Renal cortex interstitium (tissue), 11 donors: ENCODE data around the gene NMUR1. TPM values are rescaled to one million over a fixed set of nuclear protein-coding genes. Genes with fewer than 3 reads are reported as not detected.

Experiments
- DNase-seq, 11 donors: peaks; one replicate each; pipeline ENCODE4 v3.0.0-alpha.2; 2013; ENCODE audit warnings: low read depth in 9 of 11, low spot score in 4 of 11; ENCODE audit errors: extremely low read depth in 1 of 11
- polyA plus RNA-seq, 3 donors: library from polyadenylated mRNA; unstranded; fragments of 120-200 nt; gene quantifications; one replicate each; pipeline ENCODE4 v1.2.1, GENCODE V29; 2013; ENCODE audit not compliant: insufficient read length in 3 of 3

Gene NMUR1
- polyA plus RNA-seq, 3 donors = 0.42 to 1.0 (median 0.62) TPM

GRCh38 chr2:231503766-231504165, 26.5 kb downstream of the NMUR1 start:
- DNase-seq = no peak

GRCh38 chr2:231502596-231502995, 27.6 kb downstream of the NMUR1 start:
- no peak for DNase-seq

- DNase-seq = no peak
Measured at GRCh38 chr2:231497651-231498050, 32.6 kb downstream of the NMUR1 start.

- DNase-seq = no peak
Measured at GRCh38 chr2:231494669-231495068, 35.6 kb downstream of the NMUR1 start.

- no peak for DNase-seq
Measured at GRCh38 chr2:231490801-231491200, 39.4 kb downstream of the NMUR1 start.

GRCh38 chr2:231489990-231490389, 40.3 kb downstream of the NMUR1 start:
- DNase-seq = no peak

GRCh38 chr2:231488331-231488730, 41.9 kb downstream of the NMUR1 start:
- no peak for DNase-seq

GRCh38 chr2:231486851-231487596, 43.2 kb downstream of the NMUR1 start:
- no peak for DNase-seq

- DNase-seq = no peak
Measured at GRCh38 chr2:231483398-231484329, 46.6 kb downstream of the NMUR1 start.

- DNase-seq = peak in 7 of 11 donors; percentile 42 to 60 (median 55)
Measured at GRCh38 chr2:231482806-231483391, 47.3 kb downstream of the NMUR1 start.

- no peak for DNase-seq
Measured at GRCh38 chr2:231480781-231481180, 49.5 kb downstream of the NMUR1 start.

- DNase-seq = no peak
Measured at GRCh38 chr2:231479455-231479854, 50.8 kb downstream of the NMUR1 start.

- DNase-seq = no peak
Measured at GRCh38 chr2:231476920-231477319, 53.3 kb downstream of the NMUR1 start.

GRCh38 chr2:231475965-231476364, 54.3 kb downstream of the NMUR1 start:
- DNase-seq = no peak

Other genes starting within 250 kb of the NMUR1 start
- 1 to 10 TPM; 3.4 to 4.1 (median 3.9) TPM for gene B3GNT7, start 134.7 kb downstream of the NMUR1 start, polyA plus RNA-seq
- gene NCL, start 66.0 kb downstream of the NMUR1 start, polyA plus RNA-seq = 1,000 to 10,000 TPM in 2 of 3 donors, 100 to 1,000 TPM in 1; 982 to 1,306 (median 1,161) TPM
- not detected for gene TEX44, start 62.4 kb upstream of the NMUR1 start, polyA plus RNA-seq
- 1,000 to 10,000 TPM; 2,063 to 2,308 (median 2,262) TPM for gene PTMA, start 178.1 kb upstream of the NMUR1 start, polyA plus RNA-seq